Activated B cell treated with CpG ODN at 0.5 μM for 24 hours (primary cell): Measurements from ENCODE around the gene SPHK1. TPM values are rescaled to one million over a fixed set of nuclear protein-coding genes. Genes with fewer than 3 reads are reported as not detected.

Experiments
- ATAC-seq: fragments of 200-7000 bp; cut with Tn5 transposase; one replicate; pipeline ENCODE4 v1.10.0; 2021; ENCODE audit warnings: low read depth, mild to moderate bottlenecking, moderate library complexity
- CTCF ChIA-PET: fragments of 350-600 bp; sonication (Branson Sonifier 250); formaldehyde crosslinking; loops from one replicate; lab custom pipeline; 2021; ENCODE audit warnings: antibody characterized with exemption; lab: Charles Lee
- POLR2A ChIA-PET: fragments of 350-600 bp; sonication (Branson Sonifier 250); formaldehyde crosslinking; loops from one replicate; lab custom pipeline; 2021; ENCODE audit warnings: antibody characterized with exemption; lab: Charles Lee
- DNase-seq: peaks from one replicate; pipeline ENCODE4 v3.0.0; 2022
- H3K27ac Mint-ChIP-seq: one replicate; pipeline ENCODE4 v1.8.0; 2020; ENCODE audit warnings: mixed read lengths
- H3K27me3 Mint-ChIP-seq: one replicate; pipeline ENCODE4 v1.8.0; 2021; ENCODE audit warnings: mixed read lengths
- H3K36me3 Mint-ChIP-seq: one replicate; pipeline ENCODE4 v1.8.0; 2021; ENCODE audit warnings: low read depth, mixed read lengths
- H3K4me1 Mint-ChIP-seq: one replicate; pipeline ENCODE4 v1.8.0; 2021; ENCODE audit warnings: mixed read lengths
- H3K4me3 Mint-ChIP-seq: one replicate; pipeline ENCODE4 v1.8.0; 2020; ENCODE audit warnings: mild to moderate bottlenecking, mixed read lengths
- H3K9me3 Mint-ChIP-seq: one replicate; pipeline ENCODE4 v1.8.0; 2020; ENCODE audit warnings: mixed read lengths
- CTCF ChIP-seq: fragments of 200-600 bp; IDR thresholded peaks from one replicate; pipeline ENCODE4 v1.8.0; 2022; ENCODE audit warnings: antibody characterized with exemption, mild to moderate bottlenecking
- intact Hi-C: fragments of 100-400 bp; cut with micrococcal nuclease; formaldehyde crosslinking; loops from one replicate; pipeline ENCODE4 v1.15.1; 2024
- total RNA-seq: library from RNA; stranded (reverse); gene quantifications from 2 replicates; pipeline ENCODE4 v1.2.3, GENCODE V29; 2022

SPHK1 gene
- total RNA-seq, 1 donor from 2014 or later: 1.1 TPM

- peaks cover 81% of the 10 kb centered on the region for H3K36me3 Mint-ChIP-seq
- ATAC-seq: no peak
- no peak for DNase-seq
- intact Hi-C loops: no loop called here
- H3K27ac Mint-ChIP-seq: no peak overlapping the region
- POLR2A ChIA-PET: interaction anchor here (1.0 kb wide), 1 partner anchor 13 kb away, joined by 5 read pairs; the partner anchor contains the start of gene SPHK1
- CTCF ChIA-PET: interaction anchor here (0.8 to 4.3 kb wide), 25 partner anchors 9 to 277 kb away, joined by 3 to 82 read pairs (median 6); partner anchors contain the start of genes AANAT, PRPSAP1, RHBDF2 and SPHK1
- H3K9me3 Mint-ChIP-seq: no peaks in the 10 kb centered on the region
- H3K27me3 Mint-ChIP-seq: no peaks in the 10 kb centered on the region
- no peak overlapping the region for H3K4me3 Mint-ChIP-seq
- no peak for TF ChIP-seq CTCF
- H3K4me1 Mint-ChIP-seq: peaks cover 3% of the 10 kb centered on the region
Measured at GRCh38 chr17:76397184-76397583, 12.8 kb downstream of the SPHK1 start.

GRCh38 chr17:76397687-76398522, 13.5 kb downstream of the SPHK1 start:
- H3K36me3 Mint-ChIP-seq: peaks cover 87% of the 10 kb centered on the region

GRCh38 chr17:76398523-76399174, 14.2 kb downstream of the SPHK1 start:
- no peaks in the 10 kb centered on the region for H3K9me3 Mint-ChIP-seq
- H3K36me3 Mint-ChIP-seq: peaks cover 88% of the 10 kb centered on the region
- peaks cover 3% of the 10 kb centered on the region for H3K4me1 Mint-ChIP-seq
- H3K27me3 Mint-ChIP-seq: no peaks in the 10 kb centered on the region
- ATAC-seq: no peak
- no peak overlapping the region for H3K4me3 Mint-ChIP-seq
- no peak for TF ChIP-seq CTCF
- ChIA-PET POLR2A (interaction anchor here (0.6 kb wide), 1 partner anchor 26 kb away, joined by 8 read pairs; no protein-coding TSS in a partner anchor), CTCF (interaction anchor here (0.7 to 4.3 kb wide), 32 partner anchors 9 to 393 kb away, joined by 3 to 82 read pairs (median 6); partner anchors contain the start of genes AANAT, PRPSAP1, RHBDF2 and SPHK1)
- no peak overlapping the region for H3K27ac Mint-ChIP-seq
- intact Hi-C loops: loop anchor here (1.0 kb wide), 2 partner anchors 10 to 95 kb away; no protein-coding TSS in a partner anchor
- DNase-seq: no peak

More at GRCh38 chr17:76397687-76398522, 13.5 kb downstream of the SPHK1 start:
- intact Hi-C loops: loop anchor here (1.0 kb wide), 2 partner anchors 10 to 95 kb away; no protein-coding TSS in a partner anchor
- ATAC-seq: peak; percentile 93
- DNase-seq: peak; percentile 79
- Mint-ChIP-seq H3K27me3 (no peaks in the 10 kb centered on the region), H3K4me1 (peaks cover 3% of the 10 kb centered on the region), H3K27ac (no peak overlapping the region), H3K9me3 (no peaks in the 10 kb centered on the region), H3K4me3 (no peak overlapping the region)
- POLR2A ChIA-PET: interaction anchor here (0.6 to 1.0 kb wide), 2 partner anchors 13 to 25 kb away, joined by 5 to 8 read pairs; partner anchors contain the start of gene SPHK1
- TF ChIP-seq CTCF: peak; percentile 98
- CTCF ChIA-PET: interaction anchor here (0.7 to 4.3 kb wide), 37 partner anchors 8 to 392 kb away, joined by 3 to 82 read pairs (median 5); partner anchors contain the start of genes AANAT, PRPSAP1, RHBDF2 and SPHK1

- POLR2A ChIA-PET: no interaction called here
- H3K4me3 Mint-ChIP-seq: no peak overlapping the region
- DNase-seq: no peak
- no peak for ATAC-seq
- intact Hi-C loops: no loop called here
- H3K27ac Mint-ChIP-seq: no peak overlapping the region
- no peaks in the 10 kb centered on the region for H3K27me3 Mint-ChIP-seq
- H3K36me3 Mint-ChIP-seq: peaks cover 89% of the 10 kb centered on the region
- CTCF ChIA-PET: interaction anchor here (1.0 to 4.3 kb wide), 8 partner anchors 8 to 385 kb away, joined by 3 to 82 read pairs (median 24); partner anchors contain the start of gene SPHK1
- H3K9me3 Mint-ChIP-seq: no peaks in the 10 kb centered on the region
- H3K4me1 Mint-ChIP-seq: peaks cover 6% of the 10 kb centered on the region
- no peak for TF ChIP-seq CTCF
Measured at GRCh38 chr17:76399175-76400172, 15.1 kb downstream of the SPHK1 start.
